ENCODE measurements around the gene PARD6G.

- TF ChIP-seq, protein P1, sequence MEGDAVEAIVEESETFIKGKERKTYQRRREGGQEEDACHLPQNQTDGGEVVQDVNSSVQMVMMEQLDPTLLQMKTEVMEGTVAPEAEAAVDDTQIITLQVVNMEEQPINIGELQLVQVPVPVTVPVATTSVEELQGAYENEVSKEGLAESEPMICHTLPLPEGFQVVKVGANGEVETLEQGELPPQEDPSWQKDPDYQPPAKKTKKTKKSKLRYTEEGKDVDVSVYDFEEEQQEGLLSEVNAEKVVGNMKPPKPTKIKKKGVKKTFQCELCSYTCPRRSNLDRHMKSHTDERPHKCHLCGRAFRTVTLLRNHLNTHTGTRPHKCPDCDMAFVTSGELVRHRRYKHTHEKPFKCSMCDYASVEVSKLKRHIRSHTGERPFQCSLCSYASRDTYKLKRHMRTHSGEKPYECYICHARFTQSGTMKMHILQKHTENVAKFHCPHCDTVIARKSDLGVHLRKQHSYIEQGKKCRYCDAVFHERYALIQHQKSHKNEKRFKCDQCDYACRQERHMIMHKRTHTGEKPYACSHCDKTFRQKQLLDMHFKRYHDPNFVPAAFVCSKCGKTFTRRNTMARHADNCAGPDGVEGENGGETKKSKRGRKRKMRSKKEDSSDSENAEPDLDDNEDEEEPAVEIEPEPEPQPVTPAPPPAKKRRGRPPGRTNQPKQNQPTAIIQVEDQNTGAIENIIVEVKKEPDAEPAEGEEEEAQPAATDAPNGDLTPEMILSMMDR (IDR thresholded peaks at IDR 0.05) = no peak
- no peak for TF ChIP-seq EP300 (IDR thresholded peaks at IDR 0.05)
- TF ChIP-seq POLR2AphosphoS5 (IDR thresholded peaks at IDR 0.05) = no peak
- no peak for TF ChIP-seq POLR2A (IDR thresholded peaks at IDR 0.05)
Measured at GRCh38 chr18:80233899-80234298, 13.4 kb downstream of the PARD6G start.

All from sigmoid colon (tissue), 4 donors.